Esophagus (tissue), 2 donors: ENCODE results near the gene IGSF11. TPM values are rescaled to one million over a fixed set of nuclear protein-coding genes. Genes with fewer than 3 reads are reported as not detected.

Source experiments
- H3K27ac ChIP-seq, 2 donors: one replicate each; pipeline ENCODE4 v1.5.1; 2013; ENCODE audit warnings: low read depth in 2 of 2, mild to moderate bottlenecking in 2 of 2, inconsistent platforms in 1 of 2, low read length in 1 of 2, moderate library complexity in 1 of 2
- H3K27me3 ChIP-seq, 2 donors: one replicate each; pipeline ENCODE4 v1.6.1; 2013; ENCODE audit warnings: low read length in 2 of 2, control low read depth in 1 of 2, mild to moderate bottlenecking in 1 of 2; ENCODE audit not compliant: insufficient read depth in 2 of 2, control insufficient read depth in 1 of 2
- H3K36me3 ChIP-seq, 2 donors: one replicate each; pipeline ENCODE4 v1.6.1; 2013; ENCODE audit warnings: low read length in 1 of 2; ENCODE audit not compliant: control insufficient read depth in 2 of 2, insufficient read depth in 2 of 2
- H3K4me1 ChIP-seq, 2 donors: one replicate each; pipeline ENCODE4 v1.6.1; 2013; ENCODE audit warnings: low read length in 1 of 2; ENCODE audit not compliant: control insufficient read depth in 2 of 2, insufficient read depth in 2 of 2
- H3K4me3 ChIP-seq, 2 donors: one replicate each; pipeline ENCODE4 v1.5.1; 2013; ENCODE audit warnings: low read length in 2 of 2, mild to moderate bottlenecking in 2 of 2, low read depth in 1 of 2, moderate library complexity in 1 of 2
- H3K9me3 ChIP-seq, 2 donors: one replicate each; pipeline ENCODE4 v1.6.1; 2013; ENCODE audit warnings: mild to moderate bottlenecking in 2 of 2, low read depth in 1 of 2, low read length in 1 of 2, moderate library complexity in 1 of 2; ENCODE audit not compliant: control insufficient read depth in 2 of 2, insufficient read depth in 1 of 2
- WGBS, 2 donors: extraction: QIAGEN DNeasy Blood & Tissue Kit; methylation state at CpG; one replicate each; pipeline ENCODE4 v1.1.7; 2013; 5-methylcytosine and 5-hydroxymethylcytosine counted together
- polyA plus RNA-seq, 2 donors: library from polyadenylated mRNA; stranded (reverse); fragments of 200-250 nt; gene quantifications; one replicate each; pipeline ENCODE4 v1.2.3, GENCODE V29; 2013
- donor health status: healthy with polysubstance abuse.
- donor health status: Bipolar disorder and iron deficiency.

Gene IGSF11
- polyA plus RNA-seq, 2 donors, result 0.67 to 0.95 TPM

GRCh38 chr3:118991775-118992174 lies 42.9 kb downstream of the IGSF11 start:
- Histone ChIP-seq H3K4me1 (no peaks in the 10 kb centered on the region), H3K36me3 (no peaks in the 10 kb centered on the region), H3K27me3 (no peaks in the 10 kb centered on the region), H3K9me3 (no peaks in the 10 kb centered on the region), H3K27ac (no peak overlapping the region), H3K4me3 (no peak overlapping the region)
- 45 to 46% methylated on average over 3 of the region's 3 CpGs for WGBS, 2 donors

DNA sequence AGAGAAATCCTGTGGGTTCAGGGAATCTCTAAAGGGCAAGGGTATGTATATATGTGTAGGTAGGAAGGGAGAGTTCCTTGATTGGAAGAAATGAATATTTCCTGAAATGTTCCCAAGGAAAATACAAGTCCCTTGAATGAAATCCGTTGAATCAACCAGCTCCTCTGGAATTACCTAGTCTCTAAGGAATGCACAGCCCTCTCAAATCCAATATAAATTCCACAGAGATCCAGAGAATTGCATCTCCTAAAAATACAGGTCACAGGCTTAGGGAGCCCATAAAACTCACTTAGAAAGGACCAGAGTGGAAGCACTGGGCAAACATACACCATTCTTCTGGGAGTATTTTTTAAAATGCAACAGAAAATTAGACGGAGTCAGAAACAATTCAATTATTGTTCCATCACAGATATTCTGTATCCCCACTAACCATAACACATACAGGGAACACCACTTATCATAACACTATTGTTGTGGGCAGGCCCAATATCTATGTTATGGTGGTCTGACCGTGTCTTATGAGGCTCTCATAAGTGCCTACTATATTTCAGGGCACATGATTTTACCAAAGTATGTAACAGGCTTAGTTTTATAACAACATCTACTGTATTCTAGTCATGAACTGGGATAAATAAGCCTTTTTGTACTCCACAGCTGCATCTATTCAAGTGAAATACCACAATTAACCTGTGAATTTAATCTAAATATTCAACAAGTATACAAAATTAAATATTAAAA lies 43.7 kb downstream of the IGSF11 start:
- H3K27ac ChIP-seq, result no peak overlapping the region
- H3K9me3 ChIP-seq, result no peaks in the 10 kb centered on the region

DNA sequence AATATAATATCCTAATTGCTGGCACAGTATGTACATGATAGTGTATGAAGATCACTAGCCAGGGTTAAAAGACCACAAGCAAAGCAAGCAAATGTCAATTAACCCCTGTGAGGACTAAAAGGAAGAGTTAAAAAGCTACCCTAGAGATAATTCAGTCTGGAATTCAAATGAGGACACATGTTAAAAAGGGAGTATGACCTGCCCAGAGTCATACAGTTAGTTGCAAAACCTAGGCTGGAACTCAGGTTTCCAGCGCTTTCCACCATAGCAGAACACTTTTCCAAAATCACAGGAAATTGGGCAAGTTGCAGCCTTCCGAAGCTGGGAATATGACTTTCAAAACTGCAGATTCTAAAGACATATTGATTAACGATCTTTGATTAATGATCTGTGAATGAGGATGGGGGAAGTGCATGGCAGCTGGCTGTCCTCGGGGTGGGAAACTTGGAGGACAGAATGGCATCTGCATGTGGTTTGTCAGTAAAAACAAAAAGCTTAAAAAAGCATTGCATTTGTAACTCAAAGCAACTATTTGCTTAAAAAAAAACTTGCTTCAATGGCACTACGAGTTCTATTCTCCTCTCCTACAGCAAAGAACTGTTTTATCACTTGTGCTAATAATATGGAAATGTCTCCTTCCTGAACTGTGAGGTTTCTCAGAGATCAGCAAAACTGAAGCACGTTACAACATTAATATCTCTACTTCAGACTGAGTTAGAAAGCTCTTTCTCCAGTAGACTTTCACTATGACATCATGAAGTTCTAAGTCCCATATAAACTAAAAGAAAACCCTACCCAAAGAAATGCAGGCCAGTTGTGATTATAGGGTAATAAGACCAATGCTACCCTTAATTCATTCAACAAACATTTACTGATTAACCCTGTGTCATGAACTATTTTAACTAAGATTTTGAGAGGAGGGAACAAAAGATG lies 46.2 kb downstream of the IGSF11 start:
- WGBS, 2 donors, result 51 to 60% methylated on average over 6 of the region's 6 CpGs
- Histone ChIP-seq H3K36me3 (no peaks in the 10 kb centered on the region), H3K4me1 (no peaks in the 10 kb centered on the region), H3K27ac (no peak overlapping the region), H3K9me3 (no peaks in the 10 kb centered on the region), H3K4me3 (no peak overlapping the region), H3K27me3 (no peaks in the 10 kb centered on the region)

More for the DNA sequence above, 43.7 kb downstream of the IGSF11 start:
- 74 to 81% methylated on average over 3 of the region's 3 CpGs for WGBS, 2 donors
- Histone ChIP-seq H3K4me3 (no peak overlapping the region), H3K27me3 (no peaks in the 10 kb centered on the region), H3K36me3 (no peaks in the 10 kb centered on the region), H3K4me1 (no peaks in the 10 kb centered on the region)

GRCh38 chr3:118987477-118987876 lies 47.2 kb downstream of the IGSF11 start:
- Histone ChIP-seq H3K27me3 (no peaks in the 10 kb centered on the region), H3K4me1 (no peaks in the 10 kb centered on the region), H3K27ac (no peak overlapping the region), H3K9me3 (no peaks in the 10 kb centered on the region), H3K4me3 (no peak overlapping the region), H3K36me3 (no peaks in the 10 kb centered on the region)
- 15 to 16% methylated on average over 2 of the region's 2 CpGs for WGBS, 2 donors

- no peaks in the 10 kb centered on the region for H3K36me3 ChIP-seq
- no peaks in the 10 kb centered on the region for H3K27me3 ChIP-seq
- H3K4me1 ChIP-seq, result no peaks in the 10 kb centered on the region
- WGBS, 2 donors, result 80 to 85% methylated on average over 2 of the region's 2 CpGs
- no peak overlapping the region for H3K27ac ChIP-seq
- H3K9me3 ChIP-seq, result no peaks in the 10 kb centered on the region
- H3K4me3 ChIP-seq, result no peak overlapping the region
Measured at GRCh38 chr3:118986734-118987133, 47.9 kb downstream of the IGSF11 start.

DNA sequence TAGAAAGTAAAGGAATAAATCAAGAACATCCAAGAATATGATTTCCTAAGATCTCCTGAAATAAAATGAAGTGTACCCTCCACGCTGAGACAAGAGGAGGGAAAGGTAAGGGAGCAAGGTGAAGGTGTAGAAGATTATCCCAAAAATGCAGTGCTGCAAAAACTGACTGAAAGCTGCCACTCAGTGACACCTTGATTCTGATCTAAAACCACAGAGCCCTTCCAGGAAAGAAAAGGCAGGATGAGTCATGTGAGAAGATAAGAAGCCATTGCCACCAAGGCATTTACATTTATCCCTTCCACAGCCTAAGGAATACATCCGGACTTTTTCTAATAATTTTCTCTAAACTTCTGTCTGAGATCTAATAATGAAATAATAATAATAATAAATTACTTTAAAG lies 49.9 kb downstream of the IGSF11 start:
- Histone ChIP-seq H3K36me3 (no peaks in the 10 kb centered on the region), H3K9me3 (no peaks in the 10 kb centered on the region), H3K27ac (no peak overlapping the region), H3K27me3 (no peaks in the 10 kb centered on the region), H3K4me1 (no peaks in the 10 kb centered on the region), H3K4me3 (no peak overlapping the region)
- WGBS, 2 donors, result 78 to 80% methylated on average over 2 of the region's 2 CpGs

DNA sequence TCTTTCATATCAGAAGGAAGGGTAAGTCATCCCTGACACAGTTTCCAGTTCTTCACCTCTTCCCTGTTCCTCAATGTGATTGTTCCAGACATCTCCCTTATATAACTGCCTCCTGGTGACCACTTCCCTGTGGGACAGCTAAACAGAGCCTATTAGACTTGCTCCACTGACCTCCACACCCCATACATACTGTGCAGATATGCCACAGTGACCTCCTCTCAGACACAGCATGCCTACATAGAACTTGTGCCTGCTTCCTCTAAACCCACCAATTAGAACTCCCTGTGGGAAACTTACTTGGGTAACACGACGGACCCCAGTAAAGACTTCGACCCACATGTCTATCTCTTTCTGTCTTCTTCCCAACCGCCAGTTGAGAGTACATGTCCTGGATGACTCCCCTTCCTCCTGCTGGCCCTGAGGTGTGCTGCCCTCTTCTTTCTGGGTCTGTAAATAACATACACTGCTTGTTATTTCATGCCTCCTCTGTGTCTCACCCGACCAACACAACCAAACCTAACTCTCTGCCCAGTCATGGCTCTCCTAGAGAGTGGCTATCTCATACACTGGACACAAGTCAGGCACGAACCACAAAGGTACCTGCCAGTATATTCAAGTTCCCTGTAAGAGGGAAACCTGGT lies 53.0 kb downstream of the IGSF11 start:
- no peaks in the 10 kb centered on the region for H3K27me3 ChIP-seq
- H3K36me3 ChIP-seq, result no peaks in the 10 kb centered on the region
- no peak overlapping the region for H3K4me3 ChIP-seq
- H3K4me1 ChIP-seq, result peaks cover 0 to 3% of the 10 kb centered on the region in 2 donors
- H3K27ac ChIP-seq, result no peak overlapping the region
- WGBS, 2 donors, result 84% methylated on average over 6 of the region's 6 CpGs
- H3K9me3 ChIP-seq, result no peaks in the 10 kb centered on the region

- Histone ChIP-seq H3K27ac (no peak overlapping the region), H3K36me3 (no peaks in the 10 kb centered on the region), H3K27me3 (no peaks in the 10 kb centered on the region), H3K9me3 (no peaks in the 10 kb centered on the region), H3K4me3 (no peak overlapping the region), H3K4me1 (peaks cover 0 to 3% of the 10 kb centered on the region in 2 donors)
- 87% methylated on average over 2 of the region's 2 CpGs for WGBS, 2 donors
Measured at GRCh38 chr3:118980832-118981231, 53.8 kb downstream of the IGSF11 start.

GRCh38 chr3:118978393-118978758 lies 56.3 kb downstream of the IGSF11 start:
- H3K27me3 ChIP-seq, result no peaks in the 10 kb centered on the region
- H3K4me1 ChIP-seq, result peaks cover 0 to 3% of the 10 kb centered on the region in 2 donors
- no peaks in the 10 kb centered on the region for H3K36me3 ChIP-seq
- WGBS, 2 donors, result 94 to 96% methylated on average over 5 of the region's 5 CpGs
- no peak overlapping the region for H3K4me3 ChIP-seq
- no peaks in the 10 kb centered on the region for H3K9me3 ChIP-seq
- H3K27ac ChIP-seq, result no peak overlapping the region
